ENCODE measurements around the gene LIPE.
A peak's percentile ranks its signal among the peaks of the same experiment; 100 is the strongest.

DNA sequence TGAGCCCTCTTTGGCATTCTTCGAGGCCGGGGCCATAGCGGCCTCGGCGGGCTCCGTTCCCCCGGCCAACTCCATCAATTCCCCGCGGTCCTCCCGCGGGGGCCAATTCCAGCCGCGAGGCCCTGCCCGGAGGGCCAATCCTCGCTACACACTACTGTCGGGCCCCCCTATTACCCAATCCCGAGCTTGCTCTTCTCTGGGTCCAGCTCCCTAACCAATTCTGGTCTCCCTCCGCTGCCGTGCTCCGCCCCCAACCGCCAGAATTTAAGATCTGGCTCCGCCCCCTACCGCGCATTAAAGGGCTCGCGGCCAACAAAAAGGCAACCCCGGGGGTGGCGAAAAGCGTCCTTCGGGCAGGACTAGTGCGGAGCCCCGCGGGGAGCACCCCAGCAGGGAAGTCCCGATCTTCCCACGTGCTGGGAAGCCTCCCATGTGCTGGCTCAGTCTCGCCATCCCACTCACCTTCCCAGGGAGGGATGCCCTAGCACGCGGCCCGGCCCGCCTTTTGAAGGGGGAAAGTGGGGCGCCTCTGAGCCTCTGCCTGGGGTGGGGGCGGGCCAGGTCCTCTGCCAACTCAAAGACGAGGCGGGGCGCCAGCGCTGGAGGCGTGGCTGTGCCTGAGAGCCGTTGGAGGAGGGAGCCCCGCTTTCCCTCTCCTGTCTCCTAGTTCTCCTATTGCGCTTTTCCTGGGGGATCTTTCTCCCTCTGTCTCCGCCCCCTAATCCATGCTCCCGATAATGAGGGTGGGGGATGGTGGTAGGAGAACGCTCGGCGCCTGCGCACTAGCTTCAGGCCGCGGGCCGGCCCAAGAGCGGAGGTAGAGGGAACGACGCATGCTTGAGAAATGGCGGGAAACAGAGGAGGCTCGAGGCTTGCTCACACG, 3.5 kb downstream of the LIPE start:
- TF ChIP-seq POLR2A (IDR thresholded peaks at IDR 0.05), result peak; percentile 54
- TF ChIP-seq, protein P1, sequence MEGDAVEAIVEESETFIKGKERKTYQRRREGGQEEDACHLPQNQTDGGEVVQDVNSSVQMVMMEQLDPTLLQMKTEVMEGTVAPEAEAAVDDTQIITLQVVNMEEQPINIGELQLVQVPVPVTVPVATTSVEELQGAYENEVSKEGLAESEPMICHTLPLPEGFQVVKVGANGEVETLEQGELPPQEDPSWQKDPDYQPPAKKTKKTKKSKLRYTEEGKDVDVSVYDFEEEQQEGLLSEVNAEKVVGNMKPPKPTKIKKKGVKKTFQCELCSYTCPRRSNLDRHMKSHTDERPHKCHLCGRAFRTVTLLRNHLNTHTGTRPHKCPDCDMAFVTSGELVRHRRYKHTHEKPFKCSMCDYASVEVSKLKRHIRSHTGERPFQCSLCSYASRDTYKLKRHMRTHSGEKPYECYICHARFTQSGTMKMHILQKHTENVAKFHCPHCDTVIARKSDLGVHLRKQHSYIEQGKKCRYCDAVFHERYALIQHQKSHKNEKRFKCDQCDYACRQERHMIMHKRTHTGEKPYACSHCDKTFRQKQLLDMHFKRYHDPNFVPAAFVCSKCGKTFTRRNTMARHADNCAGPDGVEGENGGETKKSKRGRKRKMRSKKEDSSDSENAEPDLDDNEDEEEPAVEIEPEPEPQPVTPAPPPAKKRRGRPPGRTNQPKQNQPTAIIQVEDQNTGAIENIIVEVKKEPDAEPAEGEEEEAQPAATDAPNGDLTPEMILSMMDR (IDR thresholded peaks at IDR 0.05), result peak in 1 of 3 donors; percentile 12
